K562 (cell line): ENCODE results near the gene ISG20. TPM values are rescaled to one million over a fixed set of nuclear protein-coding genes. Genes with fewer than 3 reads are reported as not detected.

Source experiments
- ADNP ChIP-seq: fragments of 200-800 bp; sonication (Bioruptor generic); IDR thresholded peaks from 2 replicates; pipeline ENCODE4 v1.6.1; 2016; ENCODE audit warnings: missing genetic modification characterization, missing compliant biosample characterization
- BACH1 ChIP-seq: fragments of 200-800 bp; sonication (Bioruptor generic); IDR thresholded peaks from 2 replicates; pipeline ENCODE4 v1.6.1; 2016; ENCODE audit warnings: missing genetic modification characterization, missing compliant biosample characterization
- BRD9 ChIP-seq: fragments of 450-650 bp; IDR thresholded peaks from 2 replicates; pipeline ENCODE4 v1.6.1; 2018; ENCODE audit warnings: low read depth; ENCODE audit not compliant: partially characterized antibody
- DACH1 ChIP-seq: fragments of 450-650 bp; IDR thresholded peaks from 2 replicates; pipeline ENCODE4 v1.6.1; 2018; ENCODE audit not compliant: partially characterized antibody
- JUND ChIP-seq, 2 experiments: IDR thresholded peaks; 2 replicates in 1 of 2; 3 replicates in 1 of 2; pipeline ENCODE4 v1.6.1; 2011; ENCODE audit warnings: borderline replicate concordance in 2 of 2, low read depth in 2 of 2, low read length in 2 of 2, improper control_type of control experiment in 1 of 2, missing biosample characterization in 1 of 2, missing genetic modification characterization in 1 of 2, missing genetic modification reagents in 1 of 2
- KAT7 ChIP-seq: sonication (generic); formaldehyde crosslinking; IDR thresholded peaks from 2 replicates; pipeline ENCODE4 v1.8.0; 2022; ENCODE audit warnings: missing genetic modification reagents, mild to moderate bottlenecking, borderline replicate concordance
- MAFK ChIP-seq: IDR thresholded peaks from 2 replicates; pipeline ENCODE4 v1.6.1; 2011; ENCODE audit warnings: low read length, improper control_type of control experiment
- NR2F6 ChIP-seq: fragments of 450-650 bp; formaldehyde crosslinking; IDR thresholded peaks from 2 replicates; pipeline ENCODE4 v1.4.0; 2020; ENCODE audit warnings: mild to moderate bottlenecking
- PML ChIP-seq: IDR thresholded peaks from 2 replicates; pipeline ENCODE4 v1.6.1; 2012; ENCODE audit warnings: low read length, inconsistent platforms
- RHOXF2B ChIP-seq: fragments of 250-450 bp; sonication (Bioruptor Pico); conservative IDR thresholded peaks from 2 replicates; pipeline ENCODE4 v1.5.1; 2021
- STAT5A ChIP-seq: IDR thresholded peaks from 2 replicates; pipeline ENCODE4 v1.6.1; 2012; ENCODE audit warnings: low read length, inconsistent platforms, borderline replicate concordance
- WHSC1 ChIP-seq: IDR thresholded peaks from one replicate; pipeline ENCODE4 v1.6.1; 2012; ENCODE audit warnings: low read length, control low read depth, inconsistent platforms
- ZFP30 ChIP-seq: fragments of 250-450 bp; sonication (Bioruptor Pico); IDR thresholded peaks from 2 replicates; pipeline ENCODE4 v1.8.0; 2022; ENCODE audit warnings: moderate library complexity, mild to moderate bottlenecking, inconsistent platforms, borderline replicate concordance
- ZNF354B ChIP-seq: fragments of 250-450 bp; sonication (Bioruptor Pico); IDR thresholded peaks from 2 replicates; pipeline ENCODE4 v1.4.0; 2020
- ZNF785 ChIP-seq: fragments of 250-450 bp; sonication (Bioruptor Pico); IDR thresholded peaks from 2 replicates; pipeline ENCODE4 v1.4.0; 2020; ENCODE audit warnings: mild to moderate bottlenecking
- polyA plus RNA-seq, 8 experiments: library from polyadenylated mRNA; depleted of rRNA in 4 of 8; stranded (reverse) in 5 of 8; unstranded in 3 of 8; fragments of >200 nt; fragmentation: Nextera tagmentation in 2 of 8; fragmentation: Illumina TruSeq in 1 of 8; extraction: Ambion mirVana in 2 of 8; extraction: Trizol in 1 of 8; gene quantifications; 2 replicates each; pipeline versions ENCODE4 v1.2.1 to v1.2.3, GENCODE V29; 2011 to 2014; ENCODE audit warnings: inconsistent platforms in 1 of 8, missing spikeins in 1 of 8
- total RNA-seq, 7 experiments: library from RNA; depleted of rRNA in 6 of 7; stranded (reverse); fragments of >200 nt in 6 of 7; fragmentation: Illumina TruSeq in 2 of 7; extraction: Trizol in 2 of 7; gene quantifications; 2 replicates each; pipeline versions ENCODE4 v1.2.1 to v1.2.3, GENCODE V29; 2011 to 2021; ENCODE audit warnings: low replicate concordance in 1 of 7
- TF ChIP-seq, protein P1 (sequence below): fragments of 450-650 bp; IDR thresholded peaks from 2 replicates; pipeline ENCODE4 v1.6.1; 2017; ENCODE audit warnings: mild to moderate bottlenecking, moderate library complexity
- TF ChIP-seq, protein P2 (sequence below): sonication (generic); formaldehyde crosslinking; IDR thresholded peaks from 2 replicates; pipeline ENCODE4 v1.8.0; 2023; ENCODE audit warnings: missing genetic modification reagents, mild to moderate bottlenecking, borderline replicate concordance
- TF ChIP-seq, protein P3 (sequence below), 2 experiments: fragments of 150-350 bp in 1 of 2; IDR thresholded peaks; 2 replicates each; pipeline ENCODE4 v1.6.1; 2012 to 2016; ENCODE audit warnings: low read depth in 2 of 2, low read length in 2 of 2, mild to moderate bottlenecking in 1 of 2, moderate library complexity in 1 of 2

ISG20 gene
- total and polyA plus RNA-seq, 9 of the 15 experiments (the other 6 are each of a cell fraction or from before 2014, with no cell fraction given), result 0.06 to 2.1 (median 1.00) TPM

DNA sequence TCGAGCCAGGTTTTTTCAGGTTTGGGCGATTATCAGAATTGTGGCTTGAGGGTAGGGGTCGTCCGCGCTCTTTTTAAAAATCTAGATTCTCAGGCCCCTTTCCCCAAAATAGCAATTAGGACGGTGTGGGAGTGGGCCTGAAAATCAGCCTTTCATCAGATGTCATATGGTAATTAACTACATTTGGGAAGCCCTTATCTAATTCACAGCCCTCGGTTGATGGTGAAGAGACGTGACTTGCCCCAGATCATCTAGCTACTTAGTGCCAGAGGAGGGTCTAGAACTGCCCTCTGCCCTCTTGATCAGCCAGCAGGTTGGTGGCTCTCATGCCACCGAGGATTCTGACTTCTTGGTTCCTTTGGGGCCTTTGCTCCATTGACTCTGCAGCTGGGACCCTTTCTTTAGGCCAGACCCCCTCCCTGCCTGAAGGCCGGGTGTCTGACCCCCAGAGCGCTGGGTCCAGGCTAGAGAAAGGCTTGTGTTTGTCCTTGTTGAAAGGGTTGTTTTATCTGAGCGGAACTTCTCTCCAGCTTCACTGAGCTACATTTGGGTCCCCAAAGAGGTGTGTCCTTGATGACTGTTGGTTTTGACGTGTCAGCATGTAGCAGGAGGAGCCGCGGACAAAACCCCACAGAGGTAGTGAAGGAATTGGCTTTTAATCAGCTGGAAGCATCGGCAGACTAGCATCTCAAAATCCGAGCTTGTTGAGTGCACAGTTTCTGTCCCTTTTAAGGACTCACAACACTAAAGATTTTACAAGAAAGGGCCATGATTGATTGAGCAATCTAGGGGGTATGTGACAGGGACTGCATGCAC is 16.8 kb upstream of the ISG20 start (continued):
- TF ChIP-seq ZNF785 (CRISPR knock-in tag) (no peak), ZFP30 (CRISPR knock-in tag) (no peak), DACH1 (peak; percentile 2), PML (no peak; the same call in 1 of the 2 replicates), NR2F6 (no peak), KAT7 (CRISPR knock-in tag) (peak; percentile 73; the same call in 1 of the 2 replicates), BRD9 (no peak), MAFK (peak; percentile 78), STAT5A (no peak), BACH1 (tag) (no peak), ZNF354B (CRISPR knock-in tag) (no peak), RHOXF2B (CRISPR knock-in tag) (no peak), ADNP (tag) (no peak), JUND (IDR thresholded peaks at IDR 0.05; ENCODE audit: borderline replicate concordance, low read depth, low read length) (no peak), JUND (tag; IDR thresholded peaks at IDR 0.05; ENCODE audit: borderline replicate concordance, low read depth, low read length) (no peak), WHSC1 (no peak)
- TF ChIP-seq, protein P1, sequence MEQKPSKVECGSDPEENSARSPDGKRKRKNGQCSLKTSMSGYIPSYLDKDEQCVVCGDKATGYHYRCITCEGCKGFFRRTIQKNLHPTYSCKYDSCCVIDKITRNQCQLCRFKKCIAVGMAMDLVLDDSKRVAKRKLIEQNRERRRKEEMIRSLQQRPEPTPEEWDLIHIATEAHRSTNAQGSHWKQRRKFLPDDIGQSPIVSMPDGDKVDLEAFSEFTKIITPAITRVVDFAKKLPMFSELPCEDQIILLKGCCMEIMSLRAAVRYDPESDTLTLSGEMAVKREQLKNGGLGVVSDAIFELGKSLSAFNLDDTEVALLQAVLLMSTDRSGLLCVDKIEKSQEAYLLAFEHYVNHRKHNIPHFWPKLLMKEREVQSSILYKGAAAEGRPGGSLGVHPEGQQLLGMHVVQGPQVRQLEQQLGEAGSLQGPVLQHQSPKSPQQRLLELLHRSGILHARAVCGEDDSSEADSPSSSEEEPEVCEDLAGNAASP, result no peak; the same call in 1 of the 2 replicates
- TF ChIP-seq, protein P2, sequence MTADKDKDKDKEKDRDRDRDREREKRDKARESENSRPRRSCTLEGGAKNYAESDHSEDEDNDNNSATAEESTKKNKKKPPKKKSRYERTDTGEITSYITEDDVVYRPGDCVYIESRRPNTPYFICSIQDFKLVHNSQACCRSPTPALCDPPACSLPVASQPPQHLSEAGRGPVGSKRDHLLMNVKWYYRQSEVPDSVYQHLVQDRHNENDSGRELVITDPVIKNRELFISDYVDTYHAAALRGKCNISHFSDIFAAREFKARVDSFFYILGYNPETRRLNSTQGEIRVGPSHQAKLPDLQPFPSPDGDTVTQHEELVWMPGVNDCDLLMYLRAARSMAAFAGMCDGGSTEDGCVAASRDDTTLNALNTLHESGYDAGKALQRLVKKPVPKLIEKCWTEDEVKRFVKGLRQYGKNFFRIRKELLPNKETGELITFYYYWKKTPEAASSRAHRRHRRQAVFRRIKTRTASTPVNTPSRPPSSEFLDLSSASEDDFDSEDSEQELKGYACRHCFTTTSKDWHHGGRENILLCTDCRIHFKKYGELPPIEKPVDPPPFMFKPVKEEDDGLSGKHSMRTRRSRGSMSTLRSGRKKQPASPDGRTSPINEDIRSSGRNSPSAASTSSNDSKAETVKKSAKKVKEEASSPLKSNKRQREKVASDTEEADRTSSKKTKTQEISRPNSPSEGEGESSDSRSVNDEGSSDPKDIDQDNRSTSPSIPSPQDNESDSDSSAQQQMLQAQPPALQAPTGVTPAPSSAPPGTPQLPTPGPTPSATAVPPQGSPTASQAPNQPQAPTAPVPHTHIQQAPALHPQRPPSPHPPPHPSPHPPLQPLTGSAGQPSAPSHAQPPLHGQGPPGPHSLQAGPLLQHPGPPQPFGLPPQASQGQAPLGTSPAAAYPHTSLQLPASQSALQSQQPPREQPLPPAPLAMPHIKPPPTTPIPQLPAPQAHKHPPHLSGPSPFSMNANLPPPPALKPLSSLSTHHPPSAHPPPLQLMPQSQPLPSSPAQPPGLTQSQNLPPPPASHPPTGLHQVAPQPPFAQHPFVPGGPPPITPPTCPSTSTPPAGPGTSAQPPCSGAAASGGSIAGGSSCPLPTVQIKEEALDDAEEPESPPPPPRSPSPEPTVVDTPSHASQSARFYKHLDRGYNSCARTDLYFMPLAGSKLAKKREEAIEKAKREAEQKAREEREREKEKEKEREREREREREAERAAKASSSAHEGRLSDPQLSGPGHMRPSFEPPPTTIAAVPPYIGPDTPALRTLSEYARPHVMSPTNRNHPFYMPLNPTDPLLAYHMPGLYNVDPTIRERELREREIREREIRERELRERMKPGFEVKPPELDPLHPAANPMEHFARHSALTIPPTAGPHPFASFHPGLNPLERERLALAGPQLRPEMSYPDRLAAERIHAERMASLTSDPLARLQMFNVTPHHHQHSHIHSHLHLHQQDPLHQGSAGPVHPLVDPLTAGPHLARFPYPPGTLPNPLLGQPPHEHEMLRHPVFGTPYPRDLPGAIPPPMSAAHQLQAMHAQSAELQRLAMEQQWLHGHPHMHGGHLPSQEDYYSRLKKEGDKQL (CRISPR knock-in tag), result 0 out of 2 replicates have a peak, but pooled peaks have one; percentile 55
- TF ChIP-seq, protein P3, sequence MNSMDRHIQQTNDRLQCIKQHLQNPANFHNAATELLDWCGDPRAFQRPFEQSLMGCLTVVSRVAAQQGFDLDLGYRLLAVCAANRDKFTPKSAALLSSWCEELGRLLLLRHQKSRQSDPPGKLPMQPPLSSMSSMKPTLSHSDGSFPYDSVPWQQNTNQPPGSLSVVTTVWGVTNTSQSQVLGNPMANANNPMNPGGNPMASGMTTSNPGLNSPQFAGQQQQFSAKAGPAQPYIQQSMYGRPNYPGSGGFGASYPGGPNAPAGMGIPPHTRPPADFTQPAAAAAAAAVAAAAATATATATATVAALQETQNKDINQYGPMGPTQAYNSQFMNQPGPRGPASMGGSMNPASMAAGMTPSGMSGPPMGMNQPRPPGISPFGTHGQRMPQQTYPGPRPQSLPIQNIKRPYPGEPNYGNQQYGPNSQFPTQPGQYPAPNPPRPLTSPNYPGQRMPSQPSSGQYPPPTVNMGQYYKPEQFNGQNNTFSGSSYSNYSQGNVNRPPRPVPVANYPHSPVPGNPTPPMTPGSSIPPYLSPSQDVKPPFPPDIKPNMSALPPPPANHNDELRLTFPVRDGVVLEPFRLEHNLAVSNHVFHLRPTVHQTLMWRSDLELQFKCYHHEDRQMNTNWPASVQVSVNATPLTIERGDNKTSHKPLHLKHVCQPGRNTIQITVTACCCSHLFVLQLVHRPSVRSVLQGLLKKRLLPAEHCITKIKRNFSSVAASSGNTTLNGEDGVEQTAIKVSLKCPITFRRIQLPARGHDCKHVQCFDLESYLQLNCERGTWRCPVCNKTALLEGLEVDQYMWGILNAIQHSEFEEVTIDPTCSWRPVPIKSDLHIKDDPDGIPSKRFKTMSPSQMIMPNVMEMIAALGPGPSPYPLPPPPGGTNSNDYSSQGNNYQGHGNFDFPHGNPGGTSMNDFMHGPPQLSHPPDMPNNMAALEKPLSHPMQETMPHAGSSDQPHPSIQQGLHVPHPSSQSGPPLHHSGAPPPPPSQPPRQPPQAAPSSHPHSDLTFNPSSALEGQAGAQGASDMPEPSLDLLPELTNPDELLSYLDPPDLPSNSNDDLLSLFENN (IDR thresholded peaks at IDR 0.05; ENCODE audit: low read depth in 2 of 2, low read length in 2 of 2), result no peak
